GM12891 (cell line): ENCODE results near the gene THOC5.

ENCODE experiments used
- PAX5 ChIP-seq: IDR thresholded peaks from 2 replicates; pipeline ENCODE4 v1.6.1; 2011; ENCODE audit warnings: low read length, moderate library complexity, mild to moderate bottlenecking; ENCODE audit not compliant: insufficient read depth, severe bottlenecking
- POLR2A ChIP-seq: IDR thresholded peaks from 2 replicates; pipeline ENCODE4 v1.6.1; 2011; ENCODE audit warnings: low read depth, low read length, control low read depth
- POLR2AphosphoS5 ChIP-seq: IDR thresholded peaks from 2 replicates; pipeline ENCODE4 v1.6.1; 2011; ENCODE audit warnings: low read depth, low read length, control low read depth
- POU2F2 ChIP-seq: IDR thresholded peaks from 2 replicates; pipeline ENCODE4 v1.6.1; 2011; ENCODE audit warnings: low read depth, mild to moderate bottlenecking, control low read depth, low read length, moderate library complexity
- SPI1 ChIP-seq: IDR thresholded peaks from 2 replicates; pipeline ENCODE4 v1.6.1; 2011; ENCODE audit warnings: low read depth, low read length, control low read depth
- TAF1 ChIP-seq: IDR thresholded peaks from 2 replicates; pipeline ENCODE4 v1.6.1; 2011; ENCODE audit warnings: low read depth, low read length, control low read depth

GRCh38 chr22:29493636-29494035 lies 59.9 kb downstream of the THOC5 start:
- TF ChIP-seq POLR2A: no peak
- no peak for TF ChIP-seq TAF1
- no peak for TF ChIP-seq POLR2AphosphoS5
- no peak for TF ChIP-seq SPI1
- TF ChIP-seq PAX5: no peak
- no peak for TF ChIP-seq POU2F2
